HEK293 (cell line): Measurements from ENCODE around the gene PRRT3.
A peak's percentile ranks its signal among the peaks of the same experiment; 100 is the strongest.

Experiments used
- CTCF ChIA-PET: fragments of 350-600 bp; formaldehyde crosslinking; extraction: SDS; loops from one replicate; lab custom pipeline; 2021; ENCODE audit warnings: antibody characterized with exemption; lab: Yijun Ruan, JAX
- POLR2A ChIA-PET: fragments of 300-600 bp; formaldehyde crosslinking; extraction: SDS; loops from one replicate; lab custom pipeline; 2020; ENCODE audit warnings: antibody characterized with exemption, inconsistent platforms; lab: Yijun Ruan, JAX
- H3K27ac ChIP-seq: fragments of 200-500 bp; sonication (Bioruptor generic); 2 replicates; pipeline ENCODE4 v1.5.1; 2014; ENCODE audit warnings: low read depth, low read length, control low read depth, inconsistent platforms; ENCODE audit errors: extremely low read depth
- H3K36me3 ChIP-seq, 2 experiments: fragments of 200-500 bp in 1 of 2; sonication (Bioruptor generic) in 1 of 2; 1 replicate in 1 of 2; 2 replicates in 1 of 2; pipeline ENCODE4 v1.5.1; 2014 to 2017; ENCODE audit warnings: inconsistent platforms in 2 of 2, low read length in 2 of 2; ENCODE audit not compliant: control insufficient read depth in 2 of 2, insufficient read depth in 1 of 2
- H3K4me1 ChIP-seq: fragments of 200-500 bp; sonication (Bioruptor generic); 2 replicates; pipeline ENCODE4 v1.5.1; 2014; ENCODE audit warnings: mild to moderate bottlenecking, low read length, inconsistent platforms; ENCODE audit not compliant: control insufficient read depth, insufficient read depth
- H3K4me3 ChIP-seq: 2 replicates; pipeline ENCODE4 v1.5.1; 2011; ENCODE audit warnings: low read depth, mild to moderate bottlenecking, control low read depth, low read length, moderate library complexity
- H3K9me3 ChIP-seq: fragments of 200-500 bp; sonication (Bioruptor generic); 2 replicates; pipeline ENCODE4 v1.5.1; 2014; ENCODE audit warnings: low read depth, low read length, inconsistent platforms; ENCODE audit not compliant: control insufficient read depth, insufficient read depth
- ATF2 ChIP-seq: fragments of 450-650 bp; formaldehyde crosslinking; IDR thresholded peaks from 2 replicates; pipeline ENCODE4 v1.5.1; 2016; ENCODE audit warnings: missing biosample characterization, missing genetic modification characterization, low read depth
- KLF1 ChIP-seq: fragments of 450-650 bp; formaldehyde crosslinking; IDR thresholded peaks from 2 replicates; pipeline ENCODE4 v1.5.1; 2016; ENCODE audit warnings: missing biosample characterization, missing genetic modification characterization
- MEIS1 ChIP-seq: sonication (generic); formaldehyde crosslinking; IDR thresholded peaks from 2 replicates; pipeline ENCODE4 v1.8.1; 2022; ENCODE audit warnings: missing genetic modification reagents, mild to moderate bottlenecking, borderline replicate concordance
- PRDM1 ChIP-seq: fragments of 450-650 bp; formaldehyde crosslinking; IDR thresholded peaks from 2 replicates; pipeline ENCODE4; 2016; ENCODE audit warnings: missing biosample characterization, missing genetic modification characterization
- SP3 ChIP-seq: fragments of 450-650 bp; formaldehyde crosslinking; IDR thresholded peaks from 2 replicates; pipeline ENCODE4 v1.5.1; 2016; ENCODE audit warnings: missing biosample characterization, missing genetic modification characterization
- ZBTB20 ChIP-seq: fragments of 450-650 bp; formaldehyde crosslinking; IDR thresholded peaks from 2 replicates; pipeline ENCODE4 v1.5.1; 2016; ENCODE audit warnings: missing biosample characterization, missing genetic modification characterization
- ZBTB21 ChIP-seq: fragments of 450-650 bp; formaldehyde crosslinking; IDR thresholded peaks from 2 replicates; pipeline ENCODE4 v1.5.1; 2017; ENCODE audit warnings: missing biosample characterization, missing genetic modification characterization
- ZBTB6 ChIP-seq: fragments of 450-650 bp; formaldehyde crosslinking; IDR thresholded peaks from 2 replicates; pipeline ENCODE4 v1.5.1; 2017; ENCODE audit warnings: missing biosample characterization, missing genetic modification characterization
- ZFHX2 ChIP-seq: fragments of 450-650 bp; formaldehyde crosslinking; conservative IDR thresholded peaks from 2 replicates; pipeline ENCODE4 v1.5.1; 2016; ENCODE audit warnings: missing biosample characterization, missing genetic modification characterization
- ZFP69B ChIP-seq: fragments of 450-650 bp; formaldehyde crosslinking; IDR thresholded peaks from 2 replicates; pipeline ENCODE4 v1.5.1; 2016; ENCODE audit warnings: missing biosample characterization, missing genetic modification characterization
- ZNF324 ChIP-seq: fragments of 450-650 bp; formaldehyde crosslinking; IDR thresholded peaks from 2 replicates; pipeline ENCODE4 v1.5.1; 2016; ENCODE audit warnings: missing biosample characterization, missing genetic modification characterization
- ZNF341 ChIP-seq: fragments of 450-650 bp; formaldehyde crosslinking; IDR thresholded peaks from 2 replicates; pipeline ENCODE4; 2016; ENCODE audit warnings: low read depth, missing biosample characterization, missing genetic modification characterization
- ZNF510 ChIP-seq: fragments of 450-650 bp; formaldehyde crosslinking; IDR thresholded peaks from 2 replicates; pipeline ENCODE4 v1.5.1; 2018; ENCODE audit warnings: mild to moderate bottlenecking, missing genetic modification characterization, missing biosample characterization; ENCODE audit not compliant: insufficient replicate concordance
- ZNF580 ChIP-seq: fragments of 450-650 bp; formaldehyde crosslinking; IDR thresholded peaks from 2 replicates; pipeline ENCODE4 v1.5.1; 2016; ENCODE audit warnings: missing biosample characterization, missing genetic modification characterization
- ZNF664 ChIP-seq: fragments of 450-650 bp; formaldehyde crosslinking; IDR thresholded peaks from 2 replicates; pipeline ENCODE4 v1.5.1; 2016; ENCODE audit warnings: missing biosample characterization, missing genetic modification characterization
- ZNF843 ChIP-seq: fragments of 450-650 bp; formaldehyde crosslinking; IDR thresholded peaks from 2 replicates; pipeline ENCODE4 v1.5.1; 2016; ENCODE audit warnings: missing biosample characterization, missing genetic modification characterization
- TF ChIP-seq, protein P1 (sequence below): fragments of 450-650 bp; formaldehyde crosslinking; IDR thresholded peaks from 2 replicates; pipeline ENCODE4 v1.5.1; 2016; ENCODE audit warnings: missing biosample characterization, missing genetic modification characterization
- TF ChIP-seq, protein P2 (sequence below): fragments of 450-650 bp; formaldehyde crosslinking; IDR thresholded peaks from 2 replicates; pipeline ENCODE4 v1.5.1; 2016; ENCODE audit warnings: missing biosample characterization, missing genetic modification characterization

PRRT3 gene

DNA sequence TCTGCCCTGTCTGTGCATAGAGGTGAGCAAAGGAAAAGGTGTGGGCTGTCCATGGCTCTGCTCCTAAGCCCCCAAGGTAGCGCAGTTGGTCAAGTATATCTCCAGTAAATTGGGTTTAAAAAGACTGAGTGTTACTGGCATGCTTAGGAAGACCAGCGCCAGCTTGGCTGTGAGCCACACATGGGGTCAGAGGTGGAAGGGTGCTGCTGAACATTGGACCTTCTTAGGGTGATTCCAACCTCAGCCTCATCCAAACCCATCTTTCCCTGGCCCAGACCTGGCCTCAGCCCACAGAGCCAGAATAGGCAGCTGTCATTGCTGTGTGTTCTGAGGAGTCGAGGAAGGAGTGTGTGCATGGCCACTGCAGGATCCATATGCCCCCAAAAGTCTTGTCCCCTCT lies 43.9 kb downstream of the PRRT3 start (continued):
- TF ChIP-seq, protein P1, sequence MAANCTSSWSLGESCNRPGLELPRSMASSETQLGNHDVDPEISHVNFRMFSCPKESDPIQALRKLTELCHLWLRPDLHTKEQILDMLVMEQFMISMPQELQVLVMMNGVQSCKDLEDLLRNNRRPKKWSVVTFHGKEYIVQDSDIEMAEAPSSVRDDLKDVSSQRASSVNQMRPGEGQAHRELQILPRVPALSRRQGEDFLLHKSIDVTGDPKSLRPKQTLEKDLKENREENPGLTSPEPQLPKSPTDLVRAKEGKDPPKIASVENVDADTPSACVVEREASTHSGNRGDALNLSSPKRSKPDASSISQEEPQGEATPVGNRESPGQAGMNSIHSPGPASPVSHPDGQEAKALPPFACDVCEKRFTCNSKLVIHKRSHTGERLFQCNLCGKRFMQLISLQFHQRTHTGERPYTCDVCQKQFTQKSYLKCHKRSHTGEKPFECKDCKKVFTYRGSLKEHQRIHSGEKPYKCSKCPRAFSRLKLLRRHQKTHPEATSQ (tag by site-specific recombination) = no peak

DNA sequence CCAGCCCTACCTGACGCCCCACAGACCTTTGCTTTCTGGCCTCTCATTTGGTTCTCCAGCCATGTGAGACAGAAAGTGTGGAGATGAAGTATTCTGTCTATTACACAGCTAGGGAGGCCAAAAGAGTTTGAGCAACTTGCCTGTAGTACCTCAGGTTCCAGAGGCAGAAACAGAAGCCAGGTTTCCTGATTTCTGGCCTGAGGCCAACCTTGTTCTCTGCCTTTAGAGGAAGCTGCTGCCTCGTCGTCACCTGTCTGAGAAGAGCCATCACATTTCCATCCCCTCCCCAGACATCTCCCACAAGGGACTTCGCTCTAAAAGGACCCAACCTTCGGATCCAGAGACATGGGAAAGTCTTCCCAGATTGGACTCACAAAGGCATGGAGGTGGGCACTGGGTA lies 45.7 kb downstream of the PRRT3 start:
- Histone ChIP-seq H3K4me1 (no peaks in the 10 kb centered on the region), H3K36me3 (no peaks in the 10 kb centered on the region), H3K9me3 (no peaks in the 10 kb centered on the region), H3K4me3 (no peak overlapping the region), H3K27ac (no peak overlapping the region)
- ChIA-PET CTCF (interaction anchor here (1.5 kb wide), 1 partner anchor 13 kb away, joined by 3 read pairs; no protein-coding TSS in a partner anchor), POLR2A (interaction anchor here (1.3 kb wide), 1 partner anchor 27 kb away, joined by 3 read pairs; the partner anchor contains the start of gene CRELD1)
- TF ChIP-seq ZBTB6 (tag by site-specific recombination) (no peak), ZNF510 (no peak), ZFP69B (no peak), MEIS1 (CRISPR knock-in tag) (no peak)
- TF ChIP-seq, protein P2, sequence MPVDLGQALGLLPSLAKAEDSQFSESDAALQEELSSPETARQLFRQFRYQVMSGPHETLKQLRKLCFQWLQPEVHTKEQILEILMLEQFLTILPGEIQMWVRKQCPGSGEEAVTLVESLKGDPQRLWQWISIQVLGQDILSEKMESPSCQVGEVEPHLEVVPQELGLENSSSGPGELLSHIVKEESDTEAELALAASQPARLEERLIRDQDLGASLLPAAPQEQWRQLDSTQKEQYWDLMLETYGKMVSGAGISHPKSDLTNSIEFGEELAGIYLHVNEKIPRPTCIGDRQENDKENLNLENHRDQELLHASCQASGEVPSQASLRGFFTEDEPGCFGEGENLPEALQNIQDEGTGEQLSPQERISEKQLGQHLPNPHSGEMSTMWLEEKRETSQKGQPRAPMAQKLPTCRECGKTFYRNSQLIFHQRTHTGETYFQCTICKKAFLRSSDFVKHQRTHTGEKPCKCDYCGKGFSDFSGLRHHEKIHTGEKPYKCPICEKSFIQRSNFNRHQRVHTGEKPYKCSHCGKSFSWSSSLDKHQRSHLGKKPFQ (tag by site-specific recombination) = no peak

- no peaks in the 10 kb centered on the region for H3K9me3 ChIP-seq
- H3K36me3 ChIP-seq = no peaks in the 10 kb centered on the region
- H3K27ac ChIP-seq = no peak overlapping the region
- ChIA-PET CTCF (interaction anchor here (0.6 to 1.5 kb wide), 4 partner anchors 9 to 686 kb away, joined by 3 to 5 read pairs (median 3); no protein-coding TSS in a partner anchor), POLR2A (interaction anchor here (0.6 kb wide), 2 partner anchors 21 to 271 kb away, joined by 3 read pairs; no protein-coding TSS in a partner anchor)
- TF ChIP-seq ZNF341 = no peak
- no peak for TF ChIP-seq ZNF664
- TF ChIP-seq ZNF324 (tag by site-specific recombination) = no peak
- no peak for TF ChIP-seq ZNF580 (tag by site-specific recombination)
- no peaks in the 10 kb centered on the region for H3K4me1 ChIP-seq
- no peak overlapping the region for H3K4me3 ChIP-seq
These were observed 48.3 kb downstream of the PRRT3 start for GRCh38 chr3:9903904-9904303.

- ChIA-PET CTCF (interaction anchor here (0.6 to 1.5 kb wide), 5 partner anchors 9 to 1404 kb away, joined by 3 to 5 read pairs (median 3); no protein-coding TSS in a partner anchor), POLR2A (interaction anchor here (0.9 to 2.0 kb wide), 5 partner anchors 9 to 43 kb away, joined by 3 to 11 read pairs (median 3); partner anchors contain the start of genes CRELD1, IL17RC and JAGN1)
- Histone ChIP-seq H3K9me3 (no peaks in the 10 kb centered on the region), H3K36me3 (no peaks in the 10 kb centered on the region), H3K4me3 (peak overlapping the region; percentile 11), H3K4me1 (no peaks in the 10 kb centered on the region), H3K27ac (no peak overlapping the region)
- TF ChIP-seq KLF1 (tag by site-specific recombination) = no peak
- TF ChIP-seq ZBTB21 (tag by site-specific recombination) = no peak
- TF ChIP-seq PRDM1 (tag by site-specific recombination) = 0 out of 2 replicates have a peak, but pooled peaks have one; percentile 35
- TF ChIP-seq ZFHX2 (tag by site-specific recombination) = peak; percentile 48
- TF ChIP-seq SP3 (tag by site-specific recombination) = peak; percentile 27; the same call in 1 of the 2 replicates
- TF ChIP-seq ZBTB20 (tag by site-specific recombination) = peak; percentile 89
- no peak for TF ChIP-seq ZNF843 (tag by site-specific recombination)
- no peak for TF ChIP-seq ATF2 (tag by site-specific recombination)
These were observed 49.0 kb downstream of the PRRT3 start for GRCh38 chr3:9903238-9903624.
